EL (cell line): ENCODE measurements around the gene NCKAP1.
"Not testable (repeated sequence)": the region's sequence is repeated elsewhere in the genome, so short reads cannot be mapped to it uniquely, and the experiment has no call there.

Experiments
- DNase-seq: peaks from one replicate; pipeline ENCODE4 v3.0.0-alpha.2; 2016

NCKAP1 gene

DNA sequence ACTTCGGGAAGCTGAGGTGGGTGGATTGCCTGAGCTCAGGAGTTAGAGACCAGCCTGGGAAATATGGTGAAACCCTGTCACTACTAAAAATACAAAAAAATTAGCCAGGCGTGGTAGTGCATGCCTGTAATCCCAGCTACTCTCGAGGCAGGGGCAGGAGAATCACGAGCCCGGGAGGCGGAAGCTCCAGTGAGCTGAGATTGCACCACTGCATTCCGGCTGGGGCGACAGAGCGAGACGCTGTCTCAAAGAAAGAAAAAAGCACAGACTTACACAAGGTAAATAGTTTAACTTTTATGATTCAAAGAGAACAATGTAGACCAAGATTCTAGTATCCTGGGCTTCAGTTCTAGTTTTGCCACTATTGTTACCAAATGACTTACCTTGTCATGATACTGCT is 37.4 kb downstream of the NCKAP1 start:
- no peak for DNase-seq

DNA sequence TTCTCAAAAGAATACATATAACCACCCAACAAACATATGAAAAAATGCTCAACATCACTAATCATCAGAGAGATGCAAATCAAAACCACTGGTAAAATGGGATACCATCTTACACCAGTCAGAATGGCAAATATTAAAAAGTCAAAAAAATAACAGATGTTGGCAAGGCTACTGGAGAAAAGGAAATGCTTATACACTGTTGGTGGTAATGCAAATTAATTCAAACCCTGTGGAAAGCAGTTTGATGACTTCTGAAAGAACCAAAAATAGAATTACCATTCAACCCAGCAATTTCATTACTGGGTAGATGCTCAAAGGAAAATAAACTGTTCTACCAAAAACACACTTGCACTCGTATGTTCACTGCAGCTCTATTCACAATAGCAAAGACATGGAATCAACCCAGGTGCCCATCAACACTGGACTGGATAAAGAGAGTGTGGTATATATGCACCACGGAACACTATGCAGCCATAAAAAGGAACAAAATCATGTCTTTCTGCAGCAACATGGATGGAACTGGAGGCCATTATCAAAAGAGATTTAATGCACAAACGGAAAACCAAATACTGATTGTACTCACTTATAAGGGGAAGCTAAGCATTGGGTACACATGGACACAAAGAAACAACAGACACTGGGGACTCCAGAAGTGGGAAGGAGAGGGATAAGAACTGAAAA is 38.8 kb downstream of the NCKAP1 start:
- DNase-seq: no peak

DNA sequence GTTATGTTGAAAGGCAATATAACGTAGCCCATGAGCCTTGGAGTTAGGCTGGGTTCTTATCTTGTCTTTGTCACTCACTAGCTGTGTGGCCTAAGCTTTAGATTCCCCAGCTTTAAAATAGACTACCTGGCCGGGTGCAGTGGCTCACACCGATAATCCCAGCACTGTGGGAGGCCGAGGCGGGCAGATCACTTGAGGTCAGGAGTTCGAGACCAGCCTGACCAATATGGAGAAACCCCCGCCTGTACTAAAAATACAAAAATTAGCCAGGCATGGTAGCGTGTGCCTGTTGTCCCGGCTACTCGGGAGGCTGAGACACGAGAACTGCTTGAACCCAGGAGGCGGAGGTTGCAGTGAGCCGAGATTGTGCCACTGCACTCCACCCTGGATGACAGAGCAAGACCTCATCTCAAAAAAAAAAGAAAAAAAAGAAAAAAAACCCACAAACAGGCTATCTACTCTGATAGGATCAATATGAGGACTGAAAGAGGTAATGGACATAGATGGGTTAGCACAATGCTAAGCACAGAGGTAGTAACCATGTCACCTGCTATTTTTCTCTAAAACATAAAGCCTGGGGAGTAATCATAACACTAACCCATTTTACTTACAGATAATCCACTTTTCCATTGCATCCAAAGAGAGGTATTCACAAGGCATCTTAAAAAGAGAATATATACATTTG is 43.9 kb downstream of the NCKAP1 start:
- no peak for DNase-seq

DNA sequence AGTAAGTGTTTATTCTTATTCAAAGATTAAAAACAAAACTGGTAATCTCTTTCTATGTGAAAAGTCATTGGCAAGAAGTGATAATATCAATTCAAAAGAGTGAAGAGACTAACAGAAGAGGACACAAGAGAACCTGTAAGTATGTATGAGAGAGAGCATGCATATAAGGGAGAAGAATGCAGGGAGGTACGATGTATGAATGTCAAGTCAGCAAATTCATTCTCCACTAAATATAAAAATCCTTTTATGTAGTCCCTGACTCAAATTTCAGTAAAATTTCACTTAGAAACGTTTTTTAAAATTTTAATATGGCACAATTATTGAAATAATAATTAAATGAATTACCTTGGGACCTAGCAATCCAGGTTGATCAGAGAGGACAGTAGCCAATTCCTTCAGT is 55.3 kb downstream of the NCKAP1 start:
- DNase-seq: no peak

DNA sequence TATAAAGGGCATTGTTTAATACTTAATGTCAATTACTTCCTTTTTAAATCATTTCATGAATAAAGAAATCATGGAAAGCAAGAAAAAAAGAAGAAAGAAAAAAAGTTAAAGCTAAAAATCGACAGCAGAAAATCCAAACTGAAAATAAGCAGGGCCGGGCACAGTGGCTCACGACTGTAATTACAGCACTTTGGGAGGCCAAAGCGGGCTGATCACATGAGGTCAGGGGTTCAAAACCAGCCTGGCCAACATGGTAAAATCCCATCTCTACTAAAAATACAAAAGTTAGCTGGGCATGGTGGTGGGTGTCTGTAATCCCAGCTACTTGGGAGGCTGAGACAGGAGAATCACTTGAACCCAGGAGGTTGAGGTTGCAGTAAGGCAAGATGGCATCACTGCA is 56.8 kb downstream of the NCKAP1 start:
- not testable (repeated sequence) for DNase-seq

DNA sequence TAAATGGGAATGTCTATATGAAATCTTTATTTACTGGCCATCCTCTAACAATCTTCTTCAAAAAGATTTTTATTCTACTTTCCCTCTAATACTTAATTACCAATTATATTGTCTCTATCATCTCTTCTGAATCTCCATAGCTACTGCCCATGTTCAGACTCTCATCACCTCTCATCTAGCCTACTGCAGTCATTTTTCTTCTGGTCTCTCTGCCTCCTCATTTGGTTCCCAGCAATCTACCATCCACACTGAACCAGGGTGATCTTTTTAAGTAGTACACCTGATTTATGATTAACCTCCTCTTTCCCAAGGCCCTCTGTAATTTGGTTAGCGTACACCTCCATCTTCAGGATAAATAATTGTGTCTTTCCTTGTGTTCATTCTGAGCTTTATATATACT is 57.6 kb downstream of the NCKAP1 start:
- DNase-seq: no peak

DNA sequence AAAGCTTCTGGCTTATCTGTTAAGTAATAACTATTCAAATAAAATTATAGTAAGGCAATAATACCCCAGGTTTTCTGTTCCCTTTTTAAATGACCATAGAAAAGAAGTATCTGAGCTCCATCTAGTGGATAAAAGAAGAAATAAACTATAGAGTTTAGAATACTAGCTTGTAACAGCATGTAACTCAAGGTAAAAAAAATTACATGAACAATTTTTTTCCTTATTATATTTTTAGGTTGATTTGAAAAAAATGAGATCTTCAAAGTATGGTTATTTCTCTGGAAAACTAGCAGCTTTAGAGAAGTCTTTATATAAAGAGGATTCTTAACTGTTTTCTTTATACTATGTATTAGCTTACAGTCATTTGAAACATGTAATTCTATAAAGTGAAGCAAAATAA is 58.1 kb downstream of the NCKAP1 start:
- DNase-seq: peak; percentile 25

DNA sequence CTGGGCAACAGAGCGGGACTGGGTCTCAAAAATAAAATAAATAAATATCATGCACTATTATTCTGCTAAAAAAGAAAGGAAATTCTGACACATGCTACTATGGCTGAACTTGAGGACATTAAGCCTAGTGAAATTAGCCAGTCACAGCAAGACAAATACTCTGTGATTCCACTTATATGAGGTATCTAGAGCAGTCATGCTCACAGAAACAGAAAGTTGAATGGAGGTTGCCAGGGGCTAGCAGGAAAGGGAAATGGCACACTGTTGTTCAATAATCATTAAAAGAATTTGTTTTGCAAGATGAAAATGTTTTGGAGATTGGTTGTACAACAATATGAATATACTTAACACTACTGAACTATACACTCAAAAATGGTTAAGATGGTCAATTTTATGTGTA is 60.8 kb downstream of the NCKAP1 start:
- DNase-seq: no peak

DNA sequence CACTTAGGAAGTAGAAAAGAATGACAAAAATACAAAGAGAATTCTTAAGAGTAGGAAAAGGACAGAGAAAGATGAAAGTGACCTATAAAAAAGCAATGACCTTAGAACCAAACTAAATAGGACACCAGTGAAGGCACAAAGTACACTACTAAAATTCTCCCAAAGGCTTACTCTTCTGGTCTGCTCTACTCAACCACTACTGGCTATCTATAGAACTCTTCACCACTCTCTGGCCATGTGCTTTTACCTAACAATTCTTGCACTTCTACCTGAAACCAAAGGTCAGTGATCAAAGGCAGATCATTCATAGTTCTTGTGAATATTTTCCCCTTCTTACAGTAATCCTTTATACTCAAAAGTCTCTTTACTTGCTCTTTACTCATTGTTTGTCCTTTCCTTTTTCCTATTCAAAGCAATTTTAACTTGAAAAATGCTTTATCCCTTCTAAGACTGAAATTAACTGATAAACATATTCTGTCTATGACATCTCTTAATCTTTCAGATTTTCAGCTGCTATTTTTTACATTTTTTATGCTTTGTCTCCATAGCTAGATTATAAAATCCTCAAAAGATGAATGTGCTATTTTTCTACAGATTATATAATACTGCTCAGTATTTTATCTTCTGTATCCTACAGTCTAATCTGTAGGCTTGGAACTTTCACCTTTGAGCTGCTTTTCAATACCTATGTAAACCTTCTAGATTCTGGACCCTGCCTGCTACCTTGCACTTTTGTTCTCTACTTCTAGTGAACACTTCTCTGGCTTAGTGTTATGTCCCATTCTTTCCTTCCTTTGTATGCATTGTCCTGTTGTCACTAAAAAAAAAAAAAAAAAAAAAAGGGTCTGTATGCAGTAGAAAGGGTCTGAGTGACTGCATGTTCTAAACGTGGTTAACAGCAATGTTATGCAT is 64.6 kb downstream of the NCKAP1 start:
- DNase-seq: no peak

DNA sequence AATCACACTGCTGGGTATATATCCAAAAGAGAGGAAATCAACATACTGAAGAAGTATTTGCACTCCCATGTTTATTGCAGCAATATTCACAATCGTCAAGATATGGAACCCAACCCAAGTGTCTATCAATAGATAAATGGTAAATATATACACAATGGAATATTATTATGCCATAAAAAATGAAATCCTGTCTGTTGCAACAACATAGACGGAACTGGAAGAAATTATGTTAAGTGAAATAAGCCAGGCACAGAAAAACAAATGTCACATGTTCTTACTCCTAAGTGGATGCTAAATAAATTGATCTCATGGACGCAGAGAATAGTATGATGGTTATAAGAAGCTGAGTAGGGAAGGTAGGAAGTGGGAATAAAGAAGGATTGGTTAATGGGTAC is 65.7 kb downstream of the NCKAP1 start:
- DNase-seq: no peak

DNA sequence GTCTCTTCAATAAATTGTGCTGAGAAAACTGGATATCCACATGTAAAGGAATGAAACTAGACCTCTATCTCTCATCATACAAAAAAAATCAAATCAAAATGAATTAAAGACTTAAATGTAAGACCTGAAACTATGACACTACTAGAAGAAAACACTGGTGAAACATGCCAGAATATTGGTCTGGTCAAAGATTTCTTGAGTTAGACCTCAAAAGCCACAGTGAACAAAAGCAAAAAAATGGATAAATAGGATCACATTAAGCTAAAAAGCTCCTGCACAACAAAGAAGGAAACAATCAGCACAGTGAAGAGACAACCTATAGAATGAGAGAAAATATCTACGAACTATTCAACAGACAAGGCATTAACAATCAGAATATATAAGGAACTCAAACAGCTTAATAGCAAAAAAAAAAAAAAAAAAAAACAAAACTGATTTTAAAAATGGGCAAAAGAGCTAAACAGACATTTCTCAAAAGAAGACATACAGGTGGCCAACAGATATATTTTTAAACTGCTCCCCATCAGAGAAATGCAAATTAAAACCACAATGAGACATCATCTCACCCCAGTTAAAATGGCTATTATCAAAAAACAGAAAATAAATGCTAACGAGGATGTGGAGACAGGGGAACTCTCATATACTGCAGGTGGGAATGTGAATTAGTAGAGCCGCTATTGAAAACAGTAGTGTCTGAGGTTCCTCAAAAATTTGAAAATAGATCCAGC is 66.3 kb downstream of the NCKAP1 start:
- no peak for DNase-seq

DNA sequence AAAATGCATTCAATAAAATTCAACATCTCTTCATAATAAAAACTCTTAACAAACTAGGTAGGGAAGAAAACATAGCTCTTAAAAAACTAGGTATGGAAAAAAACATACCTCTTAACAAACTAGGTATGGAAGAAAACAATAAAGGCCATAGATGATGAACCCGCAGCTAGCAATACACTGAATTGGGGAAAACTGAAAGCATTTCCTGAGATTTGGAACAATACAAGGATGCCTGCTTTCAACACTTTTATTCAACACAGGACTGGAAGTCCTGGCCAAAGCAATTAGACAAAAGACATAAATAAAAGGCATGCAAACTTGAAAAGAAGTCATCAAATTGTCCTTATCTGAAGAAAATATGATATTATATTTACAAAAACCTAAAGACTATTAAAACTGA is 67.8 kb downstream of the NCKAP1 start:
- no peak for DNase-seq

DNA sequence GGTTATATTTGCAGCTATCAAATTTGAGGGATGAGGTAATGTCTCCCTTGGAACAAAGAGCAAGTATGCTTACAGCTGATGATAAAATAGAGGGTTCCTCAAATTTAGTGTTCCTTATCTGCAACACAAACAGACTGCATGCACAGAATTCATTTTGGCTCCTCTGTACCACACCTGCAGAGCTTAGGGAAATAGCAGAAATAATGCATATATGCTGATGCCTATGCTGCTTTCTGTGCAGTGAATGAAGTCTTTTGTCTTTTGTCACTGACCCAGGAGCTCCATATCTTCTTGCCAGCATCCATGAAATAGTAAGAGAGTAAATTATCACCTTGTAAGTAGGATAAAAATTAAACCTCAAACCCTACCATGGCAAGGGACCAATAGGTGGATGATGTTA is 69.8 kb downstream of the NCKAP1 start:
- no peak for DNase-seq

DNA sequence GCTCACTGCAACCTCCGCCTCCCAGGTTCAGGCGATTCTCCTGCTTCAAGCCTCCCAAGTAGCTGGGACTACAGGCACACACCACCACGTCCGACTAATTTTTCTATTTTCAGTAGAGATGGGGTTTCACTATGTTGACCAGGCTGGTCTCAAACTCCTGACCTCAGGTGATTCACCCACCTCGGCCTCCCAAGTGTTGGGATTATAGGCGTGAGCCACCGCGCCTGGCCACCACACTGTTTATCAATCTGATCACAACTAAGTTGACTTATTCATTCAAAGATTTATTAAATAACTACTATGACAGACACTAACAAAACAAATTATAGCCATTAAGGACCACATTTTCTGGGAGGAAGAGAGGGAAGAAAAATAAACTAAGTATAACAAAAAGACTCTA is 71.9 kb downstream of the NCKAP1 start:
- not testable (repeated sequence) for DNase-seq

DNA sequence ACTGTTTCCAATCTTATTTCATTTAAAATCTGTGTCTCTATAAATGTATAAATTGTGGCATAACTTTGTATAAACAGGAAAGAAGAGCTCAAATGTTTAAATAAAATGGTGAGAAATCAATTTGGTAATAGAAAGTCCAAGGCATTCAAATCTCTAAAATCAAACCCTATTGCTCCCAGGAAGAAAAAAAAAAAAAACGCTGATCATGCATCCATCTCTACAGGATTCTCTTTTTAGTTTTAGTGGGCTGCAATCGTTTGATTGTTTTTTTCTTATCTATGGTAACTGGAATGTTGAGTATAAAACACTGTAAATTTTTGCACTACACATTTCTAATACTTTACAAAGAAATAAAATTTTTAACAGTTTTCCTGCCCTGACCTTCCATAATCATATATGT is 75.6 kb downstream of the NCKAP1 start:
- no peak for DNase-seq

DNA sequence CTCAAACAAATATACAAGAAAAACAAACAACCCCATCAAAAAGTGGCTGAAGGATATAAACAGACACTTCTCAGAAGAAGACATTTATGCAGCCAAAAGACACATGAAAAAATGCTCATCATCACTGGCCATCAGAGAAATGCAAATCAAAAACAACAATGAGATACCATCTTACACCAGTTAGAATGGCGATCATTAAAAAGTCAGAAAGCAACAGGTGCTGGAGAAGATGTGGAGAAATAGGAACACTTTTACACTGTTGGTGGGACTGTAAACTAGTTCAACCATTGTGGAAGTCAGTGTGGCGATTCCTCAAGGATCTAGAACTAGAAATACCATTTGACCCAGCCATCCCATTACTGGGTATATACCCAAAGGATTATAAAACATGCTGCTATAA is 77.4 kb downstream of the NCKAP1 start:
- DNase-seq: not testable (repeated sequence)

DNA sequence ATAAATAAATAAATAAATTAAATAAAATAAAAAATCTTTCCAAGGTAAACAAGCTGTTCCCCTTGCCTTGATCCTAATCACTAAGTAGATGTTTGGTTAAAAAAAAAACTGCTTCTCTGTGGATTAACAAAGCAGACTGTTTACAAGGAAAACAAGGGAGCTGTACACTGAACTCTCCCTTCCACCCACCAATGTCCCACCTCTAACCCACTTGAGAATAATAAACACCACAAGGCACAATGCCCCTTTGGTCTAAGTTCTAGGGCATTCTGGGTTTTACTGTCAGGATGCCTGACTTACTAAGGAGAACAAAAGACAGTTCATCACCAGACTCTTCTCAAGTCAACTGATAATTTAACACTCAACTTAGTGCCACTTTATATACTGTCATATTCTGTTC is 83.5 kb downstream of the NCKAP1 start:
- DNase-seq: no peak

DNA sequence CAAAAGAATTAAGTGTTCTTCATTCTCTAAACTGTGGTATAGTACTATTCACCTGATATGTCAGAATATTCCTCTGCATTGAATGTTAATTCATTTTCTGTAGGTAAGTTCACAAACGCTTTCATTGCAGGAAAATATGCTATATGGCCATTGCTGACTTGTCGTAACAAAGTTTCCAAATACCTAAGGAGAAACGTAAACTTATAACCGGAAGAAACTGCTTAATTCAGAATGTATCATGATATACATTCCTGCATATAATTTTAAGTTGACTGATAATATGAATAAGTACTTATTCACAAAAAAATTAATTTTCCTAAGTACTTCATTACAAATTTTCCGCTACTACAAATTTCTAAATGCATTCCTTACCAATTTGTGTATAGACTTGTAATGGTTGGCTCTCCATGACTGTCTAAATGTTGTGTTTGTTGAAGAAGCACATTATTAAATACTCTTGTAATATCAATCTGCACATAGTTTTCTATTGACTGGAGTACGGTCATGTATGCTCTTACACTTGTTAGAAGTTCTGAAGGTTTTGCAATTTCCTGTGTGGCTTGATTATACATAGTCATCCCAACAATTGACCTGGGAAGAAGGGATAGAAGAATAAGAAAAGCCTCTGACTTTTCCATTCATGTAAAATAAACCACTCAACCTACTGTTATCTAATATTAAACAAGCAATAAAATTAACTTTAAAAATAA is 85.4 kb downstream of the NCKAP1 start:
- DNase-seq: peak; percentile 63

DNA sequence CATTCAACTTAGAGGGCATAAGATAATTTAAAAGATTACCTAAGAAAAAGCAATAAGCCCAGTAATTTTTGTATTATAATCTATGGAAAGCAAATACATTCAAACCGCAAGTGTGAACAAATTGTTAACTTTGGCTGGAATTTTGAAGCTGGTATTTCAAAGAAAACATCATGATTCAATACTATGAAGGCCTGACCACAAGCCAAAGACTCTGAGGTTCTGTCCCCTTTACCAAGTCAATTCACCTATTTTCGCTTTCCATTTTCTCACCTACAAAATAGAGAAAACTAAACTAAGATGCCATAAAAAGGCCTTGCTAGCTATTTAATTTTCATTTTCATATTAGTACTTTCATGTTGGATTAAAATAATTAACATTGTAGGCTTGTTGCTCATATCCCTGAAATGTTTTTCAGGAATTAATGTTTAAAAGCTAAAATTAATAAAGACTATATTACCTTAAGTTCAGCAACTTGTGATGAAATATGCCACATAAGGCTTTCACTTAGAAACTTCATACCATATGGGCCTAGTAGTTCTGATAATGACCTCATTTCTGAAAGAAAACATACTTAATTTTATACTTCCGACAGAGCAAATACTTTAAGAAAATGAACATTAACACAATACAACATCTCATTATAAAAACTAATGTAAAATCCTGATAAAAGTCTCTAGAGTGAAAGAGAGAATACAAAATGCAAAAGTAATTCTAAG is 86.2 kb downstream of the NCKAP1 start:
- peak; percentile 12 for DNase-seq

DNA sequence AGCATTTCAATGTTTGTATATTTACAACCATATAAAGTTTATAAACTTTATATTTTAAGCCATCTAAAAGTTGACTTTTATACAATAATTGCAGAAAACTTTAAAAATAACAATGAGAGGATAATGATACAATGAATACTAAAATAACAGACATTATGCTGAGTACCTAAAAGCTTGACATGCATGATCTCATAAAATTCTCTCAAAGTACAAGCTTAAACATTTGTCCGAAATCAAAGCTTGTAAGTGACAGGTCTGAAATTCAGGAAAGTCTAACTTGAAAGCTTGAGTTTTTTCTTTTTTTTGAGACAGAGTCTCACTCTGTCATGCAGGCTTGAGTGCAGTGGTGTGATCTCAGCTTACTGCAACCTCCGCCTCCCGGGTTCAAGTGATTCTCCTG is 87.7 kb downstream of the NCKAP1 start:
- no peak for DNase-seq

DNA sequence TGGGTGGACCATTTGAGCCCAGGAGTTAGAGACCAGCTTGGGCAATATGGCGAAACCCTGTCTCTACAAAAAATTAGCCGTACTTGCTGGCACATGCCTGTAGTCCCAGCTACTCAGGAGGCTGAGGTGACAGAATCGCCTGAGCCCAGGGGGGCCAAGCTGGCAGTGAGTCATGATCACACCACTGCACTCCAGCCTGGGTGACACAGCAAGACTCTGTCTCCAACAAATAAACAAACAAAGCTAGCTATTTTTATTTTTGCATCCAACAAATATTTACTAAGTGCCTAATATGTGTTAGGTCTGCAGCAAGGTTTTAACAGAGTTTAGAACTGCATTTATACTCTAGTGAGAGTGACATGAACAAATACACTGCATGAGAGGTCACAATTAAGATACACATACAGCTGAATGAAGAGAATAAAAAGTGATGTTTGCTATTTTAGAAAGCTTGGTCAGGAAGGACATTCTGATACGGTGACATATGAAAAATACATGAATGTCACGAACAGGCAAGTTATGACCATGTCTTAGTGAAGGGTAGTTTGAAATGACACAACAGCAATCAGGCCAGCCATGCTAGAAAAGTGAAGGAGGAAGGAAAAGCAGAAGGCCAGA is 88.6 kb downstream of the NCKAP1 start:
- DNase-seq: peak; percentile 44
